ENCODE measurements around the gene IFNLR1. TPM values are rescaled to one million over a fixed set of nuclear protein-coding genes. Genes with fewer than 3 reads are reported as not detected.

The IFNLR1 gene
- total and polyA plus RNA-seq, 2 of the 8 experiments (the other 6 are each of a cell fraction or from before 2014, with no cell fraction given): 6.8 to 10.1 TPM

- Histone ChIP-seq H2BK120ac (replicated peaks; ENCODE audit: low read depth, low read length) (no peak overlapping the region), H2BK5ac (ENCODE audit: low read depth, low read length) (no peak overlapping the region), H3K79me1 (ENCODE audit: low read depth, low read length) (no peaks in the 10 kb centered on the region), H3K23ac (ENCODE audit: insufficient read length) (no peak overlapping the region), H3K23me2 (ENCODE audit: low read depth, low read length) (no peaks in the 10 kb centered on the region), H4K20me1 (replicated peaks in 1 of 2; ENCODE audit: control insufficient read depth in 1 of 2, insufficient read depth in 2 of 2, low read length in 2 of 2) (no peaks in the 10 kb centered on the region), H2BK15ac (ENCODE audit: low read length) (no peak overlapping the region), H4K5ac (ENCODE audit: insufficient read length, low read depth, low read length) (no peak overlapping the region), H3K18ac (ENCODE audit: extremely low read depth, low read length) (no peak overlapping the region), H3K14ac (ENCODE audit: insufficient read length) (no peak overlapping the region), H3K27ac (ENCODE audit: low read depth, low read length) (no peak overlapping the region), H3K9ac (replicated peaks in 1 of 4; ENCODE audit: extremely low read depth in 1 of 4, low read depth in 3 of 4, low read length in 3 of 4) (no peak overlapping the region), H3K36me3 (ENCODE audit: control insufficient read depth in 2 of 4, insufficient read depth in 4 of 4, low read length in 3 of 4) (no peaks in the 10 kb centered on the region), H3K4me3 (ENCODE audit: extremely low read depth in 1 of 4, insufficient read depth in 2 of 4, low read depth in 3 of 4, low read length in 4 of 4) (no peak overlapping the region), H3K27me3 (replicated peaks in 1 of 4; ENCODE audit: control insufficient read depth in 3 of 4, extremely low read depth in 1 of 4, insufficient read depth in 3 of 4, low read length in 3 of 4) (no peaks in the 10 kb centered on the region), H3K4me2 (ENCODE audit: insufficient read depth in 1 of 2, low read depth in 2 of 2, low read length in 2 of 2) (no peak overlapping the region), H3K4me1 (replicated peaks in 1 of 4; ENCODE audit: control insufficient read depth in 3 of 4, insufficient read depth in 4 of 4, low read length in 3 of 4) (peaks cover 0 to 3% (median 0%) of the 10 kb centered on the region in 4 experiments; a peak in 2 of 7 replicates), H4K8ac (ENCODE audit: extremely low read depth, insufficient read depth, low read length) (no peak overlapping the region), H2BK12ac (ENCODE audit: low read depth, low read length) (no peak overlapping the region), H3K79me2 (ENCODE audit: control insufficient read depth in 1 of 2, insufficient read depth in 2 of 2, low read length in 2 of 2) (no peaks in the 10 kb centered on the region), H3K56ac (replicated peaks; ENCODE audit: insufficient read length, low read depth, low read length) (no peak overlapping the region), H2BK20ac (ENCODE audit: low read length) (no peak overlapping the region), H3K9me3 (ENCODE audit: insufficient read depth in 2 of 2, low read depth in 1 of 2, low read length in 1 of 2) (no peaks in the 10 kb centered on the region), H2AFZ (ENCODE audit: low read length) (no peak overlapping the region), H2AK5ac (ENCODE audit: low read depth, low read length) (no peak overlapping the region), H3K4ac (replicated peaks; ENCODE audit: insufficient read length, low read depth, low read length) (no peak overlapping the region), H4K91ac (replicated peaks; ENCODE audit: insufficient read length, low read length) (no peak overlapping the region)
- no peak for DNase-seq (ENCODE audit: low read depth in 1 of 2, low spot score in 2 of 2)
- FAIRE-seq: no peak
- 90% methylated on average over 6 of the region's 8 CpGs; no CpG with 5 or more reads in 1 of the 2 experiments for WGBS, 2 experiments (ENCODE audit: extremely low coverage in 1 of 2, insufficient coverage in 1 of 2, insufficient read length in 1 of 2, insufficient replicate concordance in 2 of 2, low coverage in 1 of 2, low lambda C conversion rate in 2 of 2, missing lambda C conversion rate in 1 of 2)
- TF ChIP-seq ASH2L (IDR thresholded peaks at IDR 0.05; ENCODE audit: low read length): no peak
- ChIA-PET POLR2A (ENCODE audit: partially characterized antibody) (interaction anchor here (0.6 to 2.3 kb wide), 5 partner anchors 11 to 313 kb away, joined by 3 to 7 read pairs (median 4); partner anchors contain the start of gene IFNLR1), CTCF (ENCODE audit: partially characterized antibody) (interaction anchor here (0.6 to 19.0 kb wide), 85 partner anchors 10 to 1951 kb away, joined by 3 to 465 read pairs (median 4); partner anchors contain the start of genes GRHL3, IFNLR1 and NIPAL3)
Observed at GRCh38 chr1:24198766-24199165, 11.7 kb upstream of the IFNLR1 start.

Data from H1 (cell line).